WTC11 (cell line): Measurements from ENCODE around the gene KLF13. TPM values are rescaled to one million over a fixed set of nuclear protein-coding genes. Genes with fewer than 3 reads are reported as not detected.
A peak's percentile ranks its signal among the peaks of the same experiment; 100 is the strongest.

Experiments
- ATAC-seq: fragments of 200-7000 bp; cut with Tn5 transposase; 2 replicates; pipeline ENCODE4 v1.10.0; 2021; ENCODE audit warnings: mild to moderate bottlenecking, moderate library complexity
- CTCF ChIA-PET: fragments of 300-600 bp; sonication (Branson Sonifier 250); formaldehyde crosslinking; loops from one replicate; lab custom pipeline; 2021; ENCODE audit warnings: antibody characterized with exemption; lab: Charles Lee
- POLR2A ChIA-PET: fragments of 350-600 bp; sonication (Branson Sonifier 250); formaldehyde crosslinking; loops from one replicate; lab custom pipeline; 2021; ENCODE audit warnings: antibody characterized with exemption; lab: Charles Lee
- DNase-seq: peaks from one replicate; pipeline ENCODE4 v3.0.0; 2021; ENCODE audit warnings: low spot score
- H3K27ac Mint-ChIP-seq: 2 replicates; pipeline ENCODE4 v1.8.0; 2021; ENCODE audit warnings: mixed read lengths
- H3K27me3 Mint-ChIP-seq: 2 replicates; pipeline ENCODE4 v1.8.0; 2021; ENCODE audit warnings: low read depth, mild to moderate bottlenecking, moderate library complexity, mixed read lengths
- H3K36me3 Mint-ChIP-seq: 2 replicates; pipeline ENCODE4 v1.8.0; 2021; ENCODE audit warnings: mixed read lengths
- H3K4me1 Mint-ChIP-seq: 2 replicates; pipeline ENCODE4 v1.8.0; 2022; ENCODE audit warnings: mixed read lengths
- H3K4me3 Mint-ChIP-seq: 2 replicates; pipeline ENCODE4 v1.8.0; 2021; ENCODE audit warnings: mild to moderate bottlenecking, moderate library complexity, mixed read lengths
- H3K9me3 Mint-ChIP-seq: 2 replicates; pipeline ENCODE4 v1.8.0; 2021; ENCODE audit warnings: mixed read lengths
- ATF6 ChIP-seq: sonication (generic); formaldehyde crosslinking; IDR thresholded peaks from 2 replicates; pipeline ENCODE4 v1.8.1; 2023; ENCODE audit warnings: mild to moderate bottlenecking, missing genetic modification reagents
- CBFB ChIP-seq: sonication (generic); formaldehyde crosslinking; IDR thresholded peaks from 2 replicates; pipeline ENCODE4 v1.8.1; 2022; ENCODE audit warnings: mild to moderate bottlenecking, low read depth, missing genetic modification reagents
- CREB1 ChIP-seq: sonication (generic); formaldehyde crosslinking; IDR thresholded peaks from 2 replicates; pipeline ENCODE4 v1.8.0; 2023; ENCODE audit warnings: mild to moderate bottlenecking, missing genetic modification reagents
- CTCF ChIP-seq: fragments of 200-600 bp; IDR thresholded peaks from 2 replicates; pipeline ENCODE4 v1.8.0; 2022; ENCODE audit warnings: antibody characterized with exemption
- ELF4 ChIP-seq: sonication (generic); formaldehyde crosslinking; IDR thresholded peaks from 2 replicates; pipeline ENCODE4 v1.8.1; 2022; ENCODE audit warnings: low read depth, mild to moderate bottlenecking, moderate library complexity, missing genetic modification reagents
- FOXK1 ChIP-seq: sonication (generic); formaldehyde crosslinking; IDR thresholded peaks from 2 replicates; pipeline ENCODE4 v1.8.0; 2022; ENCODE audit warnings: mild to moderate bottlenecking, moderate library complexity, missing genetic modification reagents
- GABPB1 ChIP-seq: sonication (generic); formaldehyde crosslinking; IDR thresholded peaks from 2 replicates; pipeline ENCODE4 v1.8.1; 2023; ENCODE audit warnings: mild to moderate bottlenecking, missing genetic modification reagents
- GRHL2 ChIP-seq: fragments of 250-450 bp; sonication (Bioruptor Pico); IDR thresholded peaks from 2 replicates; pipeline ENCODE4 v1.8.0; 2022; ENCODE audit warnings: mild to moderate bottlenecking, moderate library complexity; ENCODE audit not compliant: insufficient replicate concordance, severe bottlenecking
- GTF2I ChIP-seq: fragments of 250-450 bp; sonication (Bioruptor Pico); conservative IDR thresholded peaks from 2 replicates; pipeline ENCODE4 v1.4.0; 2021; ENCODE audit warnings: mild to moderate bottlenecking
- JUN ChIP-seq: sonication (generic); formaldehyde crosslinking; IDR thresholded peaks from 2 replicates; pipeline ENCODE4 v1.8.0; 2023; ENCODE audit warnings: mild to moderate bottlenecking, missing genetic modification reagents
- MYBL2 ChIP-seq: sonication (generic); formaldehyde crosslinking; IDR thresholded peaks from 2 replicates; pipeline ENCODE4 v1.8.1; 2023; ENCODE audit warnings: mild to moderate bottlenecking, moderate library complexity, missing genetic modification reagents
- PRDM15 ChIP-seq: sonication (generic); formaldehyde crosslinking; IDR thresholded peaks from 2 replicates; pipeline ENCODE4 v1.8.0; 2022; ENCODE audit warnings: missing genetic modification reagents
- RORB ChIP-seq: fragments of 250-450 bp; sonication (Bioruptor Pico); IDR thresholded peaks from 2 replicates; pipeline ENCODE4 v1.9.0; 2021; ENCODE audit warnings: mild to moderate bottlenecking
- SMAD3 ChIP-seq: sonication (generic); formaldehyde crosslinking; IDR thresholded peaks from 2 replicates; pipeline ENCODE4 v1.8.0; 2022; ENCODE audit warnings: missing genetic modification reagents, mild to moderate bottlenecking, borderline replicate concordance
- SOX15 ChIP-seq: fragments of 250-450 bp; sonication (Bioruptor Pico); IDR thresholded peaks from 2 replicates; pipeline ENCODE4 v1.9.0; 2021; ENCODE audit warnings: mild to moderate bottlenecking
- ZMAT4 ChIP-seq: fragments of 250-450 bp; sonication (Bioruptor Pico); IDR thresholded peaks from 2 replicates; pipeline ENCODE4 v1.9.0; 2021; ENCODE audit warnings: mild to moderate bottlenecking
- ZNF121 ChIP-seq: sonication (generic); formaldehyde crosslinking; IDR thresholded peaks from 2 replicates; pipeline ENCODE4 v1.8.0; 2023; ENCODE audit warnings: missing genetic modification reagents
- ZNF138 ChIP-seq: sonication (generic); formaldehyde crosslinking; conservative IDR thresholded peaks from 2 replicates; pipeline ENCODE4 v1.8.1; 2022; ENCODE audit warnings: mild to moderate bottlenecking, moderate library complexity, missing genetic modification reagents
- ZNF232 ChIP-seq: sonication (generic); formaldehyde crosslinking; IDR thresholded peaks from 2 replicates; pipeline ENCODE4 v1.8.0; 2022; ENCODE audit warnings: mild to moderate bottlenecking, missing genetic modification reagents
- ZNF416 ChIP-seq: fragments of 250-450 bp; sonication (Bioruptor Pico); IDR thresholded peaks from 2 replicates; pipeline ENCODE4 v1.9.0; 2021; ENCODE audit warnings: mild to moderate bottlenecking, inconsistent platforms
- ZSCAN18 ChIP-seq: fragments of 250-450 bp; sonication (Bioruptor Pico); IDR thresholded peaks from 2 replicates; pipeline ENCODE4 v2.1.2; 2022; ENCODE audit warnings: mild to moderate bottlenecking, moderate library complexity
- total RNA-seq: library from RNA; stranded (reverse); gene quantifications from 3 replicates; pipeline ENCODE4 v1.2.3, GENCODE V29; 2021

KLF13 gene
- total RNA-seq, 1 experiment from 2014 or later = 38.1 TPM

- Mint-ChIP-seq H3K27me3 (no peaks in the 10 kb centered on the region), H3K36me3 (no peaks in the 10 kb centered on the region), H3K9me3 (no peaks in the 10 kb centered on the region), H3K4me3 (no peak overlapping the region), H3K27ac (peak overlapping the region; percentile 42; the same call in 1 of the 2 replicates), H3K4me1 (peaks cover 43% of the 10 kb centered on the region)
- ChIA-PET POLR2A (interaction anchor here (0.6 kb wide), 1 partner anchor 19 kb away, joined by 4 read pairs; no protein-coding TSS in a partner anchor), CTCF (interaction anchor here (1.5 kb wide), 1 partner anchor 22 kb away, joined by 9 read pairs; no protein-coding TSS in a partner anchor)
- DNase-seq = no peak
- no peak for ATAC-seq
- no peak for TF ChIP-seq ZNF232 (CRISPR knock-in tag)
Observed at GRCh38 chr15:31344266-31344665, 17.6 kb downstream of the KLF13 start.

- TF ChIP-seq GABPB1 (CRISPR knock-in tag) (no peak), CREB1 (no peak), SOX15 (CRISPR knock-in tag) (no peak), JUN (CRISPR knock-in tag) (no peak), GRHL2 (CRISPR knock-in tag) (no peak), RORB (CRISPR knock-in tag) (no peak), FOXK1 (no peak), ELF4 (CRISPR knock-in tag) (no peak), ZNF121 (CRISPR knock-in tag) (no peak)
- TF ChIP-seq, all 79 proteins: peak for 0
- Mint-ChIP-seq H3K9me3 (no peaks in the 10 kb centered on the region), H3K27ac (no peak overlapping the region), H3K4me3 (no peak overlapping the region), H3K4me1 (peaks cover 42% of the 10 kb centered on the region), H3K27me3 (no peaks in the 10 kb centered on the region), H3K36me3 (no peaks in the 10 kb centered on the region)
- ChIA-PET CTCF (interaction anchor here (1.5 to 2.1 kb wide), 2 partner anchors 21 to 90 kb away, joined by 9 to 12 read pairs; no protein-coding TSS in a partner anchor), POLR2A (interaction anchor here (0.6 kb wide), 1 partner anchor 18 kb away, joined by 4 read pairs; no protein-coding TSS in a partner anchor)
- DNase-seq (no peak), ATAC-seq (no peak)
Observed at GRCh38 chr15:31344823-31345605, 18.4 kb downstream of the KLF13 start.

GRCh38 chr15:31345606-31346366 is 19.2 kb downstream of the KLF13 start:
- no peak for ATAC-seq
- TF ChIP-seq SMAD3 (CRISPR knock-in tag) = no peak
- no peak for TF ChIP-seq ZSCAN18
- TF ChIP-seq ZNF416 (CRISPR knock-in tag) = no peak
- no peak for TF ChIP-seq ZMAT4 (CRISPR knock-in tag)
- no peak for TF ChIP-seq ZNF138
- TF ChIP-seq PRDM15 = no peak
- no peak for TF ChIP-seq CBFB (CRISPR knock-in tag)
- TF ChIP-seq GTF2I (CRISPR knock-in tag) = no peak
- no peak for TF ChIP-seq CTCF
- no peak for TF ChIP-seq ATF6 (CRISPR knock-in tag)
- no peak for TF ChIP-seq MYBL2 (CRISPR knock-in tag)
- TF ChIP-seq, all 79 proteins: peak for 0
- Mint-ChIP-seq H3K36me3 (no peaks in the 10 kb centered on the region), H3K27me3 (no peaks in the 10 kb centered on the region), H3K4me1 (peaks cover 42% of the 10 kb centered on the region), H3K9me3 (no peaks in the 10 kb centered on the region), H3K4me3 (no peak overlapping the region), H3K27ac (peak overlapping the region; percentile 63; the same call in 1 of the 2 replicates)
- ChIA-PET POLR2A (no interaction called here), CTCF (interaction anchor here (2.1 kb wide), 1 partner anchor 89 kb away, joined by 12 read pairs; no protein-coding TSS in a partner anchor)
- DNase-seq = no peak
